GM21390 (cell line): Measurements from ENCODE around the gene ATG7.
"Not testable (repeated sequence)": the region's sequence is repeated elsewhere in the genome, so short reads cannot be mapped to it uniquely, and the experiment has no call there.

Experiments used
- ATAC-seq: cut with Tn5 transposase; IDR thresholded peaks from one replicate; pipeline ENCODE4 v1.9.1; 2021; ENCODE audit not compliant: unreplicated experiment

The ATG7 gene

DNA sequence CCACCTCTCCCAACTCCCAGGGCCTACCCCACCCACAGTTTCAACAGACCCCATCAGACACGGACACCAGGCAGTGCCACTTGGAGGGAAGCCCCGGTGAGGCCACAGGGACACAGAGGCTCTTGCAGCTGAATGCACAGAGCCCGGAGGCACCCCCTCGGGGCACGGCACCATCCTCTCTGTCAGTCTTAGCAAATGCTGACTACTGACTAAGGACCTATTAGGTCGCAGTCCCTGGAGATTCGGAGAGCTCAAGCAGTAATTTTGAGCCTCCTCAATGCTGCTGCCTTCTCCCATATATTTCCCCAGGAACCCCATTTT, 291.6 kb downstream of the ATG7 start:
- no peak for ATAC-seq

DNA sequence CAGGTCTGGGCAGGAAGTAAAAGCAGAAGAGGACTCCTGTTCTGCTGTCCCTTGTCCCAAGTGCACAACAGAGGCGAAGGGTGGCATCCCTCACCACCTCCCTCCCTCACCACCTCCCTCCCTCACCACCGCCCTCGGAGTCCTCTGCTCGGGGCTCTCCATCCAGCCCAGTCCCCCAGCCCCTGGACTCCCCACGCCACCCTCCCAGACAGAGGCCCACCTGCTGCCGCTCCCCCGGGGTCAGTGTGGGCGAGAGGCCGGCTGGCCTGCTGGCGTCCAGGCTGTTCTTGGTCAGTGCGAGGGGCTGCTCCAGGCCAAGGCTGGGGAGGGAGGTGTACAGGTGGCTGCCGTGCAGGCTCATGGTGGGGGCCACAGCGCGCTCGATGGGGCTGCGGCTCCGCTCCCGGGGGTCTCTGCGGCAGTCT, 292.4 kb downstream of the ATG7 start:
- ATAC-seq: no peak

DNA sequence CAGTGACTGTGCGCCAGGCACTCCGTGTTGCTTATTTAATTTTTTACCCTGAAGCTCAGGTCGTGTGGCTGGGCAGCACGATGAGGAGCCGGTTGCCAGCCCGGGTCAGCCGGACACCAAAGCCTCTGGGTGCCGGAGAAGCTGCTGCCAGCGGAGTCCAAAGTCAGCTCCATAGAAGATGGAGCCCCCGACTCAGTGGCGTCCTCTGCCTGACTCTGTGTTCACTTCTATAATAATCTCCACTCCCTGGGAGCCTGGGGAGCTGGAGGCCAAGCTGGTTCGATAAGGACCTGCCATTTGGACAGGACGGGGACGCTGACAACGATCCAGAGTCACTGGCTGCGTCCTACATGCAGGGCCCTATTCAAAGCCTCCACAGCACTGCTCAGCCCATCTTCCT, 292.9 kb downstream of the ATG7 start:
- ATAC-seq: no peak

DNA sequence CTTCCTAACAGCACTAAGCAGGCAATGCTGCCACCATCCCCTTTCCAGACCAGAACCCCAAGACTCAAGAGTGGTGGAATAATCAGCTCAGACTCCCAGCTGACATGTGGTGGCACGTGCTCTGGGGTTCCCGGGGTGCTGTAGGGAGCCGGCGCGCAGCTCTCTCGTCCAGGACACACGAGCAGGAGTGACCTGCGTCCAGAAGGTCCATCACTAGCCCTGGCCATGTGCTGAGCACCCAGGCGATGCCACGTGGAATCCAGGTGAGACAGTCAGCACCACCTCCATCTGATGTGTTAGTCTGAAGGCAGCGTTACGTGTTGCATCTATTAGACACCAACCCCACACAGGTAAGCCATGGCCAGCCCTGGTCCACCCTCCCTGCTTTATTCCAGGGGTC, 293.3 kb downstream of the ATG7 start:
- no peak for ATAC-seq

DNA sequence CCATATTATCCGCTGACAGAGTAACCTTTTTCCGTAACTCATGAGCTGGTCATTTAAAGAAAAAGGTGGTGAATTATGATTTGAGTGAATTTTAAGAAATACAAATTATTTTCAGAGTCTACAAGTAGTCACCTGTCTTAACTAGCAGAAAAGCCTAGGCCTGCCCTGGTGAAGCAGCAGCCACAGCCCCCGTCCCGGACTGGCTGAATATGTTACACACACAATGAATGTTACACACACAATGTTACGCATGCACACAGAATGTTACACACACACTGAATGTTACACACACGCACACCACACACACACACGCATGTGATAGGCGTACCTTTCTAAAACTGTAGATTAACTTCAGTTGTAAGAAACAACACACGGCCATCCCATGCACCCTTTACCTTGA, 293.7 kb downstream of the ATG7 start:
- no peak for ATAC-seq

DNA sequence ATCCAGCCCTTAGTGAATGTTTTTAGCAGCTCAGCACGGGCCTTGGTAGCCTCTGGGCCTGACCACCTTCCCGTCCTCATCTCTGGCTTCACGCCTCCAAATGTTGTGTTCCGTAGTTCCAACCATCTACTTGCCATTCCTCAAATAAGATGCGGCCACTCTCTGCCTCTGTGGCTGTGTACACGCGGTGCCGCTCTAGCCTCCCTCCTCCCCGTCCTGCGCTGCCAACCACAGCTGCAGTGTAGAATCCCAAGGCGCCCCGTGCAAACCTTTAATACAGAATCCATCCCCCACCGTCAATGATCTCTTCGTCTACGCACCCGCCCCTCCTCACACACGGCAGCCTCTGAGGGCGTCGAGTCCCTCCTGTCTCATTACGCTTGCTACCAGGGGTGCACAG, 294.3 kb downstream of the ATG7 start:
- ATAC-seq: no peak

DNA sequence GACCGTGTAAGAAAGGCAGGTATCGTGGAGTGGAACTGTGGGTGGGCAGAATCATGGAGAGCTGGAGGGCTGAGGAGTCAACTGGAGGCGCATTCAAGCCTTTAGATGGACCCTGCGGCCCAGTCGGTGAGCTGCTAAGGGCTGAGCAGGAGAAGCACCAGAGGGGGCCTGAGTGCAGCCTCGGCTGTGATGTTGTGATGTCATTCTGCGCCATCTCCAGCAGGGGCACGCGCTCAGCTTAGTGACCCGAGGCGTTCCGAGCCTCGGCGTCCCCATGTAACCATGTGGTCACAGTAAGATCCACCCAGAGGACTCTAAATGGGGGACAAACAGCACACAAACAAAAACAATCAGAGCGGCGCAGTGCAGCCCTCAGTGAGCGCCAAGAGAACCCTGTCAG, 294.7 kb downstream of the ATG7 start:
- ATAC-seq: no peak

DNA sequence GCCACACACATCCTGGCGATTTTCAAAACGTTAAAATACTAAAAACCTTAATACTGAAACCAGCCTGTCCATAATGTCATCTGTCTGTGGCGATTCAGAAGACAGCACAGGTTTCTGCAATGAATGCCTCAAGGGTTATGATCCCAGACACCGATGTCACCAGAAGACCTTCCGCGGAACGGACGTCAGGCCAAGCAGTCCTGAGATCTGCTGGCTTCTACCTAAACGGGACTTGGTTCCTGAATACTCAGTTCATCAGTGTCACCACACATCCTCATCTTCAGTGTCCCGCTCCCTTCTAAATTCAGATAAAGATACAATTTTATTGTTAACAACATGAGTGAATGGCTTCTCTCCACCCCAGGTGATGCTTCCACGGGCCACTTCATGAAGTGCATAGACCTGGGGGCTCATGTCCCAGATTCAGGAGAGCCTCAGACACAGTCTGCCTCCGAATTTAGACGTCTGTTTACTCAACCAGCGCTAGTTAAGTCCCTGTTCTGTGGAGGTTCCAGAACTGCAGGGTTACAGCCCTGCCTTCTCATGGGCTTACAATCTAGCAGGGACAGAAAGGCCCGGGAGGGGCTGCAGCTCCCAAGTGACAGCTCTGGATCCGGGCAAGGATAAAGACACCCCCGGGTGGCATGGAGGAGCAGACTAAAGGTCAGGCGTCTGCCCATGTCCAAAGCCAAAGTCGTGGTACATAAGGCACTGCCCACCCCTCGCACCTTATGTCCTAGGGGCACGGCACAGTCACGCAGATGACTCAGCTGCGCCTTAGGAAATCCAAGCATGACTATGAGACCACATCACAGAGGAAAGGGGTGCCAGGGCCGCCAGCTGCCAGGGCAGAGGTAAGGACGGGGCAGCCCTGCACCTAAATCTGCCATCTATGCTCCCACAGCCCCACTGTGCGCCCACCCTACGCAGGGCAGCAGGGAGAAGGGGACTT, 295.6 kb downstream of the ATG7 start:
- ATAC-seq: no peak

DNA sequence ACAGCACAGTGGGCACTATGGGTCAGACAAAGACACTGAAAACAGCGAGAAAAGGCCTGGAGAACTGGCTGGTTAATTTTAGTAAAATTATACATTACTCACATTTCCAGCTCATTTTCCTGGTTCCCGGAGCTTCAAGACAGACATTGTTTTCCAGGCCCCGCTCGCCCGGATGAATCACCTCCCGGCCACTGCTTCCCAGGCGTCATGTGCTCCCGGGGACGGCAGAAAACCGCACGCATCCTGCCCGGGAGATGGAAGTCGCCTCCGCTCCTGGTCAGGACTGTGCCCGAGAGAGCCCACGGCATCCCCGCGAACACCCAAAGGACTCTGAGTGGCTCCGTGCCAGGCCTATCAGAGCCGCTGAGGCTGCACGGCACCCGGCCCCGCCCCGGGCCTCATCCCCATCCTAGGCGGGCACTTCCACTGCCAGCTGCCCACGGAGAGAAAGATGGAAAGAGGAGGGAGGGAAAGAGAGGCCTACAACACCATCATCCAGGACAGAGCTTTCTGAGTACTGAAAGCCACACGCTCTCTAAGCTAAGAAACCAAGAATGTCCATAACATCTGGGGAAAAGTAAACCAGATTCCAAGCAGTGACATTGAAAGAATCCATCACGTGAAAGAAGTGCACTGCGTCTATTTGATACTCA, 296.4 kb downstream of the ATG7 start:
- ATAC-seq: no peak

DNA sequence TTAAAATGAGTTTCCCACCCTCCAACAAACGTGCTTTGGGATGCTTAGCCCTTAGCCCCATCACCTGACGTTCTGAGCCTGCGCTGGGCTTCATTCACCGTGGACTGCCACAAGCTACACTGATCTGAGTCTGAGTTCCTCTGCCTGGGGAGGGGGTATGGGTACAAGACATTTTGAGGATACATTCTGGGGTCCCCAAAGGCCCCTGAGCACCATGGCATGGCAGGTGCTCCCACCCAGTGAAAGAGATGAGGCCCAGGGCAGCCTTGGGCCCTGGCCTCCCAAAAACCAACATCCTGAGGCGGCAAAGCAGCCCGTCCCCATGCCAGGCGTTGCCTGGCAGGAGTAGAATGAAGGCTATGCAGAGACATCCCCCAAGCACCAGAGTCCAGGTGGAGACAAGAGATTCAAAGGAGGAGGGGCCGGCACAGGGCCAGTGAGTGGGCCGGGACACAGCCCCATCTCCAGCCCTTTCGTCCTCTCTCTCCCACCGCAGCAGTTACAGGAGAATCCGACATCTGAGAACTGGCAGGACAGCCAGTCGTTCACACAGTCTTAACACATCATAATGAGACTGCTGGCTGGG, 297.1 kb downstream of the ATG7 start:
- no peak for ATAC-seq

DNA sequence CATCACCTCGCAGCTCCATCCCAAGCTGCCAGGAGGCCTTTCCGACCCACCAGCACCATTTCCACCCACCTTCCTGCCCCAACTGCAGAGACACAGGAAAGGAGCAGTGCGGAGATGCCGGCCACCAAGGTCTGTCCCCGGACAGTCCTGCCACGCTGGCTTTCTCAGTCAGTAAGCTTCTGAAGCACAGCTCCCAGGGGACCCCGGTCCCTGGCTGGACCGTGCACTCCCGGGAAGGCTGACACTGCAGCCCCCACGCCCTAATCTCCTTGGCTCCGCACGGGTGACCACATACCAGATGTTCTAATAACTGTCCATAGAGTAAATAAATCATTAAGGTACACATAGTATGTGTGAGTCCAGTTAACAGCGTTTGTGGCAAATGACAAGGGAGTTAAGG, 298.1 kb downstream of the ATG7 start:
- ATAC-seq: no peak

DNA sequence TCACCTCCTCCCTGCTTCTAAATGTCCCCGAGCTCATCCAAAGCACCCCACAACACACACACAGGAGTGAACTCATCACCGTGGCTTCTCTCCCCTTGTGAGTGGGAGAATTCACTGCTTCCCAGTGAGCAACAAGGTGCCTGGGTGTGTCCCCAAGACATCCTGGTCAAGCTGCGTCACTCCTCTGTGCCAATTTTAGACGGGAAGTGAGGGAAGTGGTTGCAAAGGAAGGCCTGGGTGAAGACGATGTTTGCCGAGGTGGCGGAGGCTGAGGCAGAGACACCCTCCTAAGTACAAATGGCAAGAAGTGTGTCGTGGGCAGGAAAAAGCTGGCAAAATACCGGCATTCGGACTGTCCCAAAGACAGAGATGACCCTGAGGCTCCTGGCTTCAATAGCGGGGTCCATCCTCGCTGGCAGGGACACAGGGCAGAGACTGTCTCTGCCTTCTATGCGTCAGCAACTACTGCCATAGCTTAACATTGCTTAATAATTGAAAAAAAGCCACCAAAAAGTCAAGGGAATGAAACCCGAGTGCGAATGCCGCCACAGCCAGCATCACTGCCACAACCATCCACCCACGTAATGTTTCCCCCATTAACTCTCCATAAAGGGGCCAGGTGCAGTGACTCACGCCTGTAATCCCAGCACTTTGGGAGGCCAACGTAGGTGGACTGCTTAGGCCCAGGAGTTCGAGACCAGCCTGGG, 298.7 kb downstream of the ATG7 start:
- no peak for ATAC-seq

DNA sequence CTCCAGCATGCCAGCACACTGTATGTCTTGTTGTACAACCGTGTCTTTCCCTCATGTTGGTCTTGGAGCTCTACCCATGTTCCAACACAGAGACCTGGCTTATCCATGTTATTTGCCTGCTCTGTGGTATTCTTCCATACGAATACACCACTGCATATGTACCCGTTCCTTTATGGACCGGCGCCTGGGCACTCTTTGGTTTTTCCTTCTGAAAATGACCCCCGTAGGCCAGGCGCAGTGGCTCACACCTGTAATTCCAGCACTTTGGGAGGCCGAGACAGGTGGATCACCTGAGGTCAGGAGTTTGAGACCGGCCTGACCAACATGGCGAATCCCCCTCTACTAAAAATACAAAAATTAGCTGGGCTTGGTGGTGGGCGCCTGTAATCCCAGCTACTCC, 300.5 kb downstream of the ATG7 start:
- ATAC-seq: not testable (repeated sequence)

DNA sequence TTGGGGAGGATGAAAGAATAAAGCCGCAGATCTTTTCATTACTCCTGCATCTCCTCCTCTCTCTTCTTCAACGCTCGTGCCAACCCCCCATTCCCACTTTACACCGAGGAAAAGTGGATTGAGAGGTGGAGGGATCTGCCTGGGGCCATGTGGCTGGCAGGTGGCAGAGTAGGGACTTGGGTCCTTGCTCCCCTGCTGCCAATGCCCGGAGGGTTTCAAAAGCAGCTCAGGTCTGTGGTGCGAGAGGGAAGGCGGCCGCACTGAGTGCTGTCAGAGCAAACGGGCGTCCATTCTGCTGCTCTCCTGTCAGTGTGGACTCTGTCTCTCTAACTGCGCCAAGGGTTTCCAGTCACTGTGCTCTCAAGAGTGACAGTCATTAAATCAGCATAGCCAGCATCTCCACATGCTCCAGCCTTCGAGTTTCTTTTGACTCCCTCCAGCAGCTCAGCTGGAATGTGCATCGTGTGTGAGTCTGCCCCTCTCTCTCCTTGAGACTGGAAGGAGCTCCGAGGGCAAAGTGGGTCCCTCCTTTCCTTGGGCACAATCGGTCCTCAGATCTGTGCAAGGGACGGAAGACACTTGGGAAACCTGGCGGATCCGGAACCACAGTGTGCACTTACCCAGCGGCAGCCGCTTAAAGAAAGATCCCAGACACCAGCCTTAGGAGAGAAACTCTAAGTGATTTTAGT, 302.9 kb downstream of the ATG7 start:
- no peak for ATAC-seq

DNA sequence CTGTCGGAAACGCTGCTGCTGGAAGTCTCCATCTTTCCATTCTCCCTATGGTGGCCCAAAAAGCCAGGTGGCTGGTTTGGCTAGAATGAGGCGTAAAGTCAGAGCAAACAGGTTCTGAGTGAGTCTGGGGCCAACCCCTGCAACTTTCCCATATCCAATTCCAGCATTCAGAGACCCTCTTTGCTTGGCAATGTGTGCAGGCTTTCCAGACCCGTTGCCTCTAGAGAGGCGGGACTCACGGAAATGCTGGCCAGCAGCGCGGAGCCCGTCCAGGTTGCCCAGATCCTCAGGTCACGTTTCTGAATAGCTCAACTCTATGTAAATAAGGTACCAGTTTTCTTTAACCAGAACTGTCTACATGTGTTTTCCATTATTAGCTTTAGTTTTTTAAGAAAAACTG, 303.5 kb downstream of the ATG7 start:
- ATAC-seq: no peak

DNA sequence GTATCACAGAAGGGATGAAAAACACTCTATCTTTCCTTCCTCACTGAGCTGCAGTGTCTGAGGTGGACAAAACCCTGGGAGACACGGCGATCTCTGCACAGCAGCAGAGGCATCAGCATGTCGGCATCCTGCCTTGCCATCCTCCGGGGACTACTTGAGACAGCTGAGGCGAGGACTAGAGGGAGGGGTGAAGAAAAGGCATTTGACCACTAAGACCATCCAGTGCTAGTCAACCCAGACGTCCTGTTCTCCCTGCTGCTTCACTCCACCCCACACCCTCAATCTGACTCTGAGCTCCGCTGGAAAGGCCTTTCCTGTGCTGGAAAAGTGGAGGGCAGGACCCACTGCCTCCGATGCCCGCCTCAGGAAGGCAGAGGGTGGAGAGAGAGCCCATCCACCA, 304.3 kb downstream of the ATG7 start:
- no peak for ATAC-seq

DNA sequence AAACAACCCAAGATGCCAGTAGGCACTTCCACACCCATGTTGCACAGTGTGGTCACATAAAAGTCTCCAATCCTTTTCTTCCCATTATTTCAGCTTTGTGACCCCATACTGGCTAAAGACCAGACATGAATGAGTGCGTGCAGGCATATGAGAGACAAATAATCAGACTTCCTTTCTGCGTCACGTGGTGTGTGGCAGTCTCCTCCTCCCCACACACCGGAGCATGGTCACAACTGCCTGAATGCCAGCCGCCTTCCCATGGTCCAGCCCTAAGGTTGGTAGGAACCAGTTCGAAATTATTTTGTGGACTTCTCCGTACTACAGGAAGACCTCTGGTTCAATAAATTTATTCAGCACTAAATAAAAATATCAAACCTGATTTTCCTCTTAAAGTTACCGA, 306.0 kb downstream of the ATG7 start:
- ATAC-seq: no peak

DNA sequence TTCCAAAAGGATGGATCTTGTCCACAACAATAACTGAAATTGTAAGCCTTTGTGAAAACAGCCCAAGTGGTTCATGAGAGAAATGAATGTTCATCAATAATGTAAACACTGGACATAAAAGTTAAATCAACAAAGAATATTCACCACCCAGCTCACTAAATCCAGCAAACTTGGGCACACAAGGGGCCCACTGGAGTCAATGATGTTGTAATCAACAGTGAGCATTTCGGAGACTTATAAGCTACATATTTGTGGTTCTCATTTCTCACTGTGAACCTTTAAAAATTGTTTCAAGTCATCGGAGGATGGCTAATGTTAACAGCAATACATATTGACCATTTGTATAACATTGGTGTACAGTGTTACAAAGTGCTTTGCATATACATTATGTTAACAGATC, 308.4 kb downstream of the ATG7 start:
- ATAC-seq: no peak

DNA sequence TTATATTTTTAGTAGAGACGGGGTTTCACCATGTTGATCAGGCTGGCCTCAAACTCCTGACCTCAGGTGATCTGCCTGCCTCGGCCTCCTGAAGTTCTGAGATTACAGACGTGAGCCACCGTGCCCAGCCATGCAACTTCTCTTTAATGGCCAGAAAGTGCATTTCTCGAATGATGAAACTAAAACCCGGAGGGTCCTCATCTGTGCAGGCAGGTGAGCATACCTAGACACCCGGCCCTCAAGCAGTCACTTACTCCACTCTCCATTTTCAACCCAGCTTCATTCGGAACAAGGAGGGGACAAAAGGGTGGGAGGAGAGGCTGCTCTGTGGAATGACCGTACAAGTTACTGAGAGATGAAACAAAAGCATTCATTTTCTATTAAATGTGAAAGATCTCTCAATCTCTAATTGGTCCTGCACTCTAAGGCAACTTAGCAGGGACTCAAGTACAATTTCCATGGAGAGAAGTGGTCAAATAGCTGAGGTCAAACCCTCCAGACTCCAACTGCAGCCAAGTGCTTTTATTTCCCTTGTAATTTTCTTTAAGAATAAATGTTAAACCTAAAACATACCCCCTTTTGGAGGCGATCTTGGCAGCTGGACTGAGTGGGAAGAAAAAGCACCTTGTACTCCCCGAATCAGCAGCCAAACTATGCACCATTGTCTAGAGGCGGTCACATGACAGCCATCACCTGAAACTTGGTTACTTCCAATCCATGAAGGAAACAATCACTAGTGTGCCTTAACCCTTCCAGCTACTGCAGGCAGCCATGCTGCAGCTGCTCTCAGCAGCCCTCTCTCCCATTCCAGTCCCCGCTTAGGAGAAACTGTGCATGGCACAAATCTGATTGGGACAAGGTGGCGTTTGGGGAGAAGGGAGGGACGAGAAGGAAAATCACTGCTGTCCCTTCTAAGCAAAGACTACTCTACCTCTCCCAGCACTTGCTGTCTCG, 309.3 kb downstream of the ATG7 start:
- no peak for ATAC-seq
